IMR-90 (cell line): ENCODE measurements around the gene STIM1. TPM values are rescaled to one million over a fixed set of nuclear protein-coding genes. Genes with fewer than 3 reads are reported as not detected.

Source experiments
- ATAC-seq: fragments of 200-7000 bp; cut with Tn5 transposase; 2 replicates; pipeline ENCODE4 v1.9.1; 2020; ENCODE audit warnings: low read depth, mild to moderate bottlenecking, moderate library complexity
- BruUV-seq: library from RNA; stranded (reverse); fragments of 400-500 nt; replicated peaks from 2 replicates; lab custom pipeline; 2021; lab: Mats Ljungman, UMichigan
- CTCF ChIA-PET: fragments of 300-600 bp; formaldehyde crosslinking; extraction: SDS; loops from one replicate; lab custom pipeline; 2021; ENCODE audit warnings: antibody characterized with exemption; lab: Yijun Ruan, JAX
- POLR2A ChIA-PET: fragments of 300-600 bp; sonication (Branson Sonifier 250); formaldehyde crosslinking; loops from one replicate; lab custom pipeline; 2022; ENCODE audit warnings: antibody characterized with exemption; ENCODE audit not compliant: unreplicated experiment; lab: Charles Lee
- DNase-seq: peaks from one replicate; pipeline ENCODE4 v3.0.0; 2013
- H2AFZ ChIP-seq: replicated peaks from 2 replicates; pipeline ENCODE3; 2013; ENCODE audit warnings: low read length, mild to moderate bottlenecking; ENCODE audit not compliant: poor library complexity
- H2AK5ac ChIP-seq: 2 replicates; pipeline ENCODE4 v1.6.1; 2013; ENCODE audit warnings: low read depth, low read length, inconsistent platforms
- H2AK9ac ChIP-seq: replicated peaks from 2 replicates; pipeline ENCODE3; 2013; ENCODE audit warnings: mild to moderate bottlenecking, low read depth, low read length, moderate library complexity; ENCODE audit not compliant: poor library complexity
- H2BK120ac ChIP-seq: 2 replicates; pipeline ENCODE4 v1.6.1; 2013; ENCODE audit warnings: low read depth, low read length, inconsistent platforms
- H2BK15ac ChIP-seq: 3 replicates; pipeline ENCODE4 v1.6.1; 2013; ENCODE audit warnings: low read depth, low read length, inconsistent platforms
- H2BK20ac ChIP-seq: 2 replicates; pipeline ENCODE4 v1.6.1; 2013; ENCODE audit warnings: low read depth, mild to moderate bottlenecking, inconsistent platforms, low read length, moderate library complexity
- H2BK5ac ChIP-seq: 2 replicates; pipeline ENCODE4 v1.6.1; 2013; ENCODE audit warnings: mild to moderate bottlenecking, low read depth, low read length, inconsistent platforms; ENCODE audit not compliant: poor library complexity, severe bottlenecking
- H3K14ac ChIP-seq: replicated peaks from 2 replicates; pipeline ENCODE4 v1.6.1; 2013; ENCODE audit warnings: low read depth, low read length, inconsistent platforms
- H3K18ac ChIP-seq: 2 replicates; pipeline ENCODE4 v1.6.1; 2013; ENCODE audit warnings: low read depth, low read length, control low read depth
- H3K23ac ChIP-seq: 2 replicates; pipeline ENCODE4 v1.6.1; 2013; ENCODE audit warnings: low read depth, low read length, inconsistent platforms
- H3K27ac ChIP-seq: 2 replicates; pipeline ENCODE4 v1.5.1; 2013; ENCODE audit warnings: mild to moderate bottlenecking, control low read depth, low read length; ENCODE audit not compliant: insufficient read depth
- H3K27me3 ChIP-seq: 2 replicates; pipeline ENCODE4 v1.6.1; 2013; ENCODE audit warnings: low read length; ENCODE audit not compliant: control insufficient read depth, insufficient read depth
- H3K36me3 ChIP-seq: 2 replicates; pipeline ENCODE4 v1.6.1; 2013; ENCODE audit warnings: low read length, mixed read lengths; ENCODE audit not compliant: control insufficient read depth, insufficient read depth
- H3K4ac ChIP-seq: 2 replicates; pipeline ENCODE4 v1.6.1; 2013; ENCODE audit warnings: low read depth, low read length, inconsistent platforms
- H3K4me1 ChIP-seq: 2 replicates; pipeline ENCODE4 v1.6.1; 2013; ENCODE audit warnings: low read length, mixed read lengths; ENCODE audit not compliant: control insufficient read depth, insufficient read depth
- H3K4me2 ChIP-seq: 2 replicates; pipeline ENCODE4 v1.6.1; 2013; ENCODE audit warnings: low read depth, mild to moderate bottlenecking, control low read depth, low read length, moderate library complexity
- H3K4me3 ChIP-seq: 2 replicates; pipeline ENCODE4 v1.5.1; 2013; ENCODE audit warnings: low read depth, mild to moderate bottlenecking, control low read depth, low read length, moderate library complexity; ENCODE audit not compliant: insufficient read depth
- H3K56ac ChIP-seq: 2 replicates; pipeline ENCODE4 v1.6.1; 2013; ENCODE audit warnings: low read length, inconsistent platforms; ENCODE audit not compliant: insufficient read depth; ENCODE audit errors: extremely low read depth
- H3K79me1 ChIP-seq, 2 experiments: 2 replicates each; pipeline ENCODE4 v1.6.1; 2013; ENCODE audit warnings: low read length in 2 of 2, inconsistent platforms in 1 of 2, low read depth in 1 of 2
- H3K9ac ChIP-seq: 2 replicates; pipeline ENCODE4 v1.6.1; 2013; ENCODE audit warnings: low read depth, low read length, control low read depth
- H3K9me1 ChIP-seq: 2 replicates; pipeline ENCODE4 v1.6.1; 2013; ENCODE audit warnings: low read length, inconsistent platforms; ENCODE audit not compliant: insufficient read depth
- H3K9me3 ChIP-seq: 2 replicates; pipeline ENCODE4 v1.6.1; 2013; ENCODE audit warnings: low read length; ENCODE audit not compliant: control insufficient read depth, insufficient read depth
- H4K20me1 ChIP-seq: 2 replicates; pipeline ENCODE4 v1.6.1; 2013; ENCODE audit warnings: low read length, inconsistent platforms; ENCODE audit not compliant: insufficient read depth
- H4K5ac ChIP-seq: 2 replicates; pipeline ENCODE4 v1.6.1; 2013; ENCODE audit warnings: mild to moderate bottlenecking, low read depth, low read length, control low read depth
- H4K8ac ChIP-seq, 2 experiments: 2 replicates each; pipeline ENCODE4 v1.6.1; 2013; ENCODE audit warnings: low read depth in 2 of 2, low read length in 2 of 2, control low read depth in 1 of 2, inconsistent platforms in 1 of 2
- H4K91ac ChIP-seq: 2 replicates; pipeline ENCODE4 v1.6.1; 2013; ENCODE audit warnings: low read depth, low read length, inconsistent platforms; ENCODE audit not compliant: insufficient read depth
- BHLHE40 ChIP-seq: fragments of 150-350 bp; IDR thresholded peaks from 2 replicates; pipeline ENCODE4 v1.6.1; 2016; ENCODE audit warnings: mild to moderate bottlenecking, low read depth, low read length
- CHD1 ChIP-seq: IDR thresholded peaks from 2 replicates; pipeline ENCODE4 v1.6.1; 2012; ENCODE audit warnings: low read depth, low read length, improper control_type of control experiment
- CTCF ChIP-seq: conservative IDR thresholded peaks from 2 replicates; pipeline ENCODE4 v1.5.1; 2012; ENCODE audit warnings: mild to moderate bottlenecking, low read depth, low read length, improper control_type of control experiment
- ELK1 ChIP-seq: fragments of 150-350 bp; IDR thresholded peaks from 2 replicates; pipeline ENCODE4 v1.6.1; 2016; ENCODE audit warnings: low read depth, mild to moderate bottlenecking, low read length, moderate library complexity, borderline replicate concordance
- FOS ChIP-seq: fragments of 150-350 bp; IDR thresholded peaks from 2 replicates; pipeline ENCODE4 v1.6.1; 2016; ENCODE audit warnings: low read depth, low read length
- MAFK ChIP-seq: IDR thresholded peaks from 2 replicates; pipeline ENCODE4 v1.6.1; 2012; ENCODE audit warnings: low read depth, low read length, improper control_type of control experiment
- MAZ ChIP-seq: IDR thresholded peaks from 2 replicates; pipeline ENCODE4 v1.6.1; 2012; ENCODE audit warnings: low read depth, mild to moderate bottlenecking, low read length, improper control_type of control experiment, moderate library complexity, borderline replicate concordance
- MXI1 ChIP-seq: IDR thresholded peaks from 2 replicates; pipeline ENCODE4 v1.6.1; 2012; ENCODE audit warnings: low read depth, mild to moderate bottlenecking, low read length, moderate library complexity, borderline replicate concordance
- POLR2A ChIP-seq: IDR thresholded peaks from 2 replicates; pipeline ENCODE4 v1.6.1; 2012; ENCODE audit warnings: mild to moderate bottlenecking, low read depth, low read length
- RCOR1 ChIP-seq: IDR thresholded peaks from 2 replicates; pipeline ENCODE4 v1.6.1; 2012; ENCODE audit warnings: mild to moderate bottlenecking, low read length, improper control_type of control experiment; ENCODE audit not compliant: insufficient replicate concordance
- RFX5 ChIP-seq: IDR thresholded peaks from 2 replicates; pipeline ENCODE4 v1.8.0; 2012; ENCODE audit warnings: low read depth, mild to moderate bottlenecking, low read length, moderate library complexity
- SMC3 ChIP-seq: fragments of 150-350 bp; IDR thresholded peaks from 2 replicates; pipeline ENCODE4 v1.6.1; 2016; ENCODE audit warnings: low read depth, mild to moderate bottlenecking, antibody characterized with exemption, low read length, moderate library complexity
- USF2 ChIP-seq: fragments of 150-350 bp; IDR thresholded peaks from 2 replicates; pipeline ENCODE4 v1.6.1; 2017; ENCODE audit warnings: mild to moderate bottlenecking, antibody characterized with exemption, low read length, low read depth
- WGBS, 2 experiments: methylation state at CpG; one replicate each; pipeline versions ENCODE4 v1.1.5 to v1.1.7; 2013; ENCODE audit warnings: missing lambda C conversion rate in 2 of 2; ENCODE audit not compliant: insufficient read length in 1 of 2; ENCODE audit errors: extremely low coverage in 2 of 2; 5-methylcytosine and 5-hydroxymethylcytosine counted together
- dilution Hi-C: fragments of 300-500 bp; cut with HindIII; formaldehyde crosslinking; loops from one replicate; pipeline ENCODE4 v1.14.3; 2018; ENCODE audit warnings: low sequenced_read_pairs; ENCODE audit not compliant: unreplicated experiment
- in situ Hi-C: fragments of 300-500 bp; cut with MboI; formaldehyde crosslinking; loops from 3 replicates; pipeline ENCODE4 v1.14.3; 2019; ENCODE audit warnings: low sequenced_read_pairs, inconsistent platforms, mixed read lengths
- intact Hi-C: fragments of 100-400 bp; cut with micrococcal nuclease; formaldehyde crosslinking; loops from 2 replicates; pipeline ENCODE4 v1.10.0; 2022
- polyA plus RNA-seq, 3 experiments: library from polyadenylated mRNA; depleted of rRNA; stranded (reverse); fragments of >200 nt; gene quantifications; 2 replicates each; pipeline ENCODE4 v1.2.3, GENCODE V29; 2012; ENCODE audit warnings: low replicate concordance in 1 of 3
- total RNA-seq: library from RNA; depleted of rRNA; stranded (reverse); fragments of >200 nt; gene quantifications from 2 replicates; pipeline ENCODE4 v1.2.3, GENCODE V29; 2012

STIM1 gene
- total and polyA plus RNA-seq, 2 of the 4 experiments (the other 2 are of a cell fraction): 17.9 to 23.0 TPM

GRCh38 chr11:3954448-3955298 is 99.2 kb downstream of the STIM1 start (continued):
- TF ChIP-seq BHLHE40: no peak

GRCh38 chr11:3955299-3955665 is 99.8 kb downstream of the STIM1 start:
- Histone ChIP-seq H3K14ac (no peak overlapping the region), H3K36me3 (no peaks in the 10 kb centered on the region), H3K18ac (no peak overlapping the region), H3K27me3 (no peaks in the 10 kb centered on the region), H3K4ac (no peak overlapping the region), H4K20me1 (no peaks in the 10 kb centered on the region), H3K4me1 (peaks cover 7% of the 10 kb centered on the region), H3K9me1 (0 out of 2 replicates have a peak, but pooled peaks cover 5% of the 10 kb centered on the region), H3K79me1 (peaks cover 13 to 20% of the 10 kb centered on the region in 2 experiments; a peak in 3 of 4 replicates), H2BK15ac (no peak overlapping the region), H3K4me2 (no peak overlapping the region), H2AK9ac (no peak overlapping the region), H2BK5ac (no peak overlapping the region), H3K4me3 (no peak overlapping the region), H3K56ac (no peak overlapping the region), H3K9ac (no peak overlapping the region), H3K27ac (no peak overlapping the region), H3K9me3 (no peaks in the 10 kb centered on the region), H2AFZ (no peak overlapping the region), H4K5ac (no peak overlapping the region), H2AK5ac (no peak overlapping the region), H2BK120ac (no peak overlapping the region), H4K91ac (no peak overlapping the region), H2BK20ac (no peak overlapping the region), H3K23ac (no peak overlapping the region), H4K8ac (no peak overlapping the region)
- ChIA-PET POLR2A (no interaction called here), CTCF (no interaction called here)
- intact Hi-C loops: no loop called here
- no CpG with 5 or more reads among the region's 1 CpG for WGBS, 2 experiments
- in situ Hi-C loops: no loop called here
- DNase-seq (no peak), ATAC-seq (no peak)
- dilution Hi-C loops: no loop called here
- no TSS peak for BruUV-seq
- TF ChIP-seq MXI1 (no peak), CHD1 (no peak), CTCF (no peak), ELK1 (no peak), FOS (no peak), SMC3 (no peak), POLR2A (no peak), MAZ (no peak), MAFK (no peak), RCOR1 (no peak), RFX5 (no peak), BHLHE40 (no peak), USF2 (no peak)
